Body of pancreas (tissue), 4 donors: Measurements from ENCODE around the gene KCNH1.

ENCODE experiments used
- POLR2A ChIP-seq, 3 donors: fragments of 450-650 bp; IDR thresholded peaks; one replicate each; pipeline ENCODE4 v1.6.1; 2016; ENCODE audit warnings: antibody characterized with exemption in 3 of 3, mild to moderate bottlenecking in 2 of 3
- TF ChIP-seq, protein P1 (sequence below), 7 experiments: fragments of 450-650 bp in 4 of 7; fragments of 200-600 bp in 3 of 7; sonication (generic) in 3 of 7; IDR thresholded peaks; one replicate each; pipeline ENCODE4 v1.5.1; 2016 to 2019; ENCODE audit warnings: antibody characterized with exemption in 7 of 7

GRCh38 chr1:211169353-211169752 lies 35.4 kb upstream of the KCNH1 start:
- TF ChIP-seq, protein P1, sequence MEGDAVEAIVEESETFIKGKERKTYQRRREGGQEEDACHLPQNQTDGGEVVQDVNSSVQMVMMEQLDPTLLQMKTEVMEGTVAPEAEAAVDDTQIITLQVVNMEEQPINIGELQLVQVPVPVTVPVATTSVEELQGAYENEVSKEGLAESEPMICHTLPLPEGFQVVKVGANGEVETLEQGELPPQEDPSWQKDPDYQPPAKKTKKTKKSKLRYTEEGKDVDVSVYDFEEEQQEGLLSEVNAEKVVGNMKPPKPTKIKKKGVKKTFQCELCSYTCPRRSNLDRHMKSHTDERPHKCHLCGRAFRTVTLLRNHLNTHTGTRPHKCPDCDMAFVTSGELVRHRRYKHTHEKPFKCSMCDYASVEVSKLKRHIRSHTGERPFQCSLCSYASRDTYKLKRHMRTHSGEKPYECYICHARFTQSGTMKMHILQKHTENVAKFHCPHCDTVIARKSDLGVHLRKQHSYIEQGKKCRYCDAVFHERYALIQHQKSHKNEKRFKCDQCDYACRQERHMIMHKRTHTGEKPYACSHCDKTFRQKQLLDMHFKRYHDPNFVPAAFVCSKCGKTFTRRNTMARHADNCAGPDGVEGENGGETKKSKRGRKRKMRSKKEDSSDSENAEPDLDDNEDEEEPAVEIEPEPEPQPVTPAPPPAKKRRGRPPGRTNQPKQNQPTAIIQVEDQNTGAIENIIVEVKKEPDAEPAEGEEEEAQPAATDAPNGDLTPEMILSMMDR (IDR thresholded peaks at IDR 0.05) = no peak
- TF ChIP-seq POLR2A (IDR thresholded peaks at IDR 0.05) = no peak
